NCI-H82 (cell line): Measurements from ENCODE around the gene PAFAH2.

Experiments used
- DNase-seq: peaks from one replicate; lab custom pipeline; 2025; lab: John Stamatoyannopoulos, UW

PAFAH2 gene

DNA sequence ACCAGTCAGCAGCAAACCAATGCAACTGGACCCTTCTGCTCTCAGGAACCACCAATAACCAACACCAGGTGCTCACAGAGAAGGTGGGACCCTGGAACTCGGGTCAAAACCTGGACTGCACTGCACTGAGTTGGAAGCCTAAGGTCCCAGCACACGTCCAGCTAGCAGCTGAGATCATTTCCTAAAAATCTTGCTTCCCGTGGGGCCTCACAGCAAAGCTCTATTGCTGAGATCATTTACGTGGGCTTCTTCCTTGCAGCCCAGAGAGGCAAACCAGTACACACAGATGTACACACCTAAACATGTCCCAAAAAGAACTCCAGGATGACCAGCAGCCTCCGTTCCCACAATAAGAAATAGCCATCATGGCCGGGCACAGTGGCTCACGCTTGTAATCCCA is 68.8 kb downstream of the PAFAH2 start:
- no peak for DNase-seq

GRCh38 chr1:25927521-25928265 is 70.2 kb downstream of the PAFAH2 start:
- peak; percentile 98 for DNase-seq

GRCh38 chr1:25926731-25927496 is 70.9 kb downstream of the PAFAH2 start:
- DNase-seq = peak; percentile 86

DNA sequence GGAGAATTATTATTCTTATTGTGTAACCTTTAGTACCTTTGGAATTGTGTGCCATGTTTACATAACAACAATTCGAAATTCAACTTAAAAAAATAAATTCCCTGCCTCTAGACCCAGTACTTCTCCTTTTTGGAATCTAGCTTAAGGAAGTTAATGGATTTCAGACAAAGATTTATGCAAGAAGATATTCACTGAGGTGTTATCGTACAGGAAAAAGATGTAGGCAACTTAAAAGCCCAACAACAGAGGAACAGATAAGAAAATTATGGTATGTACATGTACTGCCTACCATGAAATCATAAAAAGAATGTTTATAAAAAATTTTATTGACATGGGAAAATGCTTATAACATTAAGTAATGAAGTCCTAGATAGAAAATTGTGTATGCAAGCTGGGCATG is 73.4 kb downstream of the PAFAH2 start:
- DNase-seq = no peak

DNA sequence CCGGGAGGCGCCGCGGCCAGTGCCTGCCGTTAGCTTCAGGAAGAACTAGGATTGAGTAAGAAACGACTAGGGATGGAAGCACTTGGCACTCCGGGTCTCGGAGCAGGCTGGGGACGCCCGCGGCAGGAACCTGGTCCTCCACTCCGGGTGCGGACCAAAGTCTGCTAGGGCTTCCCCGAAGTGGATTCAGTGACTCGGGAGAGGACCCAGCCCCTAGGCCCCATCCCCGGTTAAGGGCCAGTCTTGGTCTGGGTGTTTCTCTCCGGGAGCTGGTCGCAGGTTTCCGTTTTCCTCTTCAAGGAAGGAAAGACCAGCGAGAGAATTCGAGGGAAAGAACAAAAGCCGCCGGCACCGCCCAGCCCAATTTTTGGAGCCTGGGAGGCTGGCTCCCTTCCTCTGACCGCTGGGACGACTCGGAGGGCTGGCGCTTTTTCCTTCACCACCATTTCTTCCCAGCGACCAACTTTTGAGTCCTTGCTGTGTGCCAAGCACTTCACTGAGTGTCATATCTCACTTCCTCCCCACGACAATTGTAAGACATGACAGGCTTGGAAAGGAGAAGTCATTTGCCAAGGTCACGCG is 74.8 kb downstream of the PAFAH2 start:
- DNase-seq = no peak

DNA sequence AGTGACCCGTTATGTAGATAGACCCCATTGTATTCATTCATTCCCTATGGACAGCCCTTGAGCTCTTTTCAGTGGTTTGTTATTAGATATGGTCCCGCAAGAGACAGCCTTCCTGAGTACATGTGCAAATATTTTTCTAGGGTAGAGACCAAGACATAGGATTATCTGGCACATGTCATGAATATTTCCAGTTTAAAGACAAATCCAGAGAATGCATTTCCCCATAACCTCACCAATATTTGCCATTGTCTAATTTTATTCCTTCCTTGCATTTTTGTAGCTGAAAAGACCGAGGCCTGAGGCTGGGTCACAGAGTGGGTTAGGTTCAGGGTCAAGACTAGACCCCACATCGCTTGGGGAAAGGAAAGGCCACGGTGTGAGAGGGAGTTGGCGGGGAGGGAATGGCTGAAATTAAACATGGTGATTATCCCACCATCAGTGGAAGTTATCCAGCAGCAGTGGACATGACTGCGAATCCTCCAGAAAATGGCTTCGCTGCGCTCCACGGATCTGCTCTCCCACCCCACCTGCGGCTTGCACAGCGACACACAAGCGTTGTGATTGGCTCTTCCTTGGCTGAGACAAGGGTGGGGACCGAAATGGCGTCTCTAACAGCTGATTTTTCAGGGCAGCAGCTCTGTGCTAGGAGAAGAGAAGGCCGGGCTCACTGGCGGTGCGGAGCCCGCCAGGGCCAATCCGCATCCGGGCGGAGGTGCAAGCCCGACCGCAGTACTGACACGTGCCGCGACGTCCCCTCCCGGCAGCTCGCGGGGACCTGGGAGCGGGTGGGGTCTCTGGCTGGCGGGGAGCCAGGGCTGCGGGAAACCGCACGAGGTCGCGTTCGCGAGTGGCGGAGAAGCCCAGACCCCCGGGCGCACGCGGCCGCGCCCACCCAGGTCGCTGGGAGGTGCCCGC is 75.5 kb downstream of the PAFAH2 start:
- DNase-seq = no peak

GRCh38 chr1:25918615-25919014 is 79.2 kb downstream of the PAFAH2 start:
- no peak for DNase-seq

DNA sequence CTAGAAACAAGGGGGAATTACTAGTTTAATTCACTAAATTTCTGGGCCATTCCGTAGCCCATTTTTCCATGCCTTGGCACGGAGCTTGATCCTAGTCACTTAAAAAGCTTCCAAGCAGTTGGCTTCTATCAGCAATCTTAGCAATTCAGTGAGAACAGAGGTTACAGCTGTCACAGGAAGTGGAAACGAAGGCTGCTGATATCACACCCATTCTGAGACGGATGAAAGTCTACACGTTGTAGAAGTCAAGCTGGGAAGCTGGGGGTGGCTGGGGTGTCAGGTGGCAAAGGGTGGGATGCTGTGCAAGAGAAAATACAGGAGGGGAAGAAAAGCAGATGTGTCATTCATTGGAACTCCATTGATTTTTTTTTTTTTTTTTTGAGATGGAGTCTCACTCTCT is 79.9 kb downstream of the PAFAH2 start:
- no peak for DNase-seq

GRCh38 chr1:25916460-25916859 is 81.4 kb downstream of the PAFAH2 start:
- DNase-seq = peak; percentile 58

- DNase-seq = no peak
Observed at GRCh38 chr1:25914074-25914995, 83.5 kb downstream of the PAFAH2 start.

- DNase-seq = no peak
Observed at GRCh38 chr1:25913206-25913605, 84.7 kb downstream of the PAFAH2 start.

DNA sequence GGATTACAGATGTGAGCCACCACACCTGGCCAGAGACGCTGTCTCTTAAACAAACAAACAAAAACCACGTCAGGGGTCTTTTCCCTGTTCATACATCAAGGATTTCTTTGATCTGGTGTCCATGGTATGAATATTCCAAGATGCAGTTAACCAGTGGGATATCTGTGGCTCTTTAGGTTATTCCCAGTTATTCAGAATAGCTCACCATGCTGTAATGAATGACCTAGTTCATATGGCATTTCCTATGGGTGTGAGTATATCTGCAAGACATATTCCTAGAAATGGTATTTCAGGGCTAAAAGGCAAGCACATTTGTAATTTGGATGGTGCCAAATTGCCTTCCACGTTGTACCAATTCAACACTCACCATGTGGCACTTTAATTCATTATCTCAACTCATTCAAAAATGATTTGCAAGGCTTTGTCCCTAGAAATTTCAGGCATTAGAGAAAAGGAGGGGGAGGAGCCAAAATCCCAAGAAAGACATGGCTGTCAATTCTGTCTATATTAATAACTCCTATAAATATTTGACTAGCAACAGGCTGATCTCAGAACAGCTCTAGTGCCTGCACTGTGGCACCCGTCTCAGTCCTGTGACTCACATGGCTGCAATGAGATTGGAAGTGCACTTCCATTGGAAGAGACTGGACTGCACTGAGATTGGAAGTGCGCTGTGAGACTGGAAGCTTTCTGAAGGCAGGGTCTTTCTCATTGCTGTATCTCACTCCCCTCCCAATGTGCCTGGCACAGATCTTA is 85.6 kb downstream of the PAFAH2 start:
- DNase-seq = no peak

GRCh38 chr1:25911162-25911561 is 86.7 kb downstream of the PAFAH2 start:
- DNase-seq = peak; percentile 83
